Prostate gland (tissue), 2 donors: ENCODE results near the gene TMEM140. TPM values are rescaled to one million over a fixed set of nuclear protein-coding genes. Genes with fewer than 3 reads are reported as not detected.

Experiments used
- DNase-seq: peaks from one replicate; pipeline ENCODE4 v3.0.0-alpha.2; 2019; ENCODE audit warnings: low spot score
- H3K27ac ChIP-seq, 2 donors: fragments of 200-600 bp; sonication (generic); 2 replicates each; pipeline ENCODE4 v1.5.1; 2017 to 2019
- H3K27me3 ChIP-seq: fragments of 200-600 bp; sonication (generic); replicated peaks from 2 replicates; pipeline ENCODE4 v1.5.1; 2019; ENCODE audit not compliant: insufficient read depth
- H3K36me3 ChIP-seq, 2 donors: fragments of 200-600 bp; sonication (generic); 1 replicate in 1 of 2; 2 replicates in 1 of 2; pipeline versions ENCODE4 v1.5.1 to v1.8.1; 2017 to 2019
- H3K4me1 ChIP-seq: fragments of 200-600 bp; sonication (generic); replicated peaks from 2 replicates; pipeline ENCODE4 v1.5.1; 2019
- H3K4me3 ChIP-seq, 2 donors: fragments of 200-600 bp; sonication (generic); 2 replicates each; pipeline ENCODE4 v1.5.1; 2017 to 2019
- H3K9me3 ChIP-seq: fragments of 200-600 bp; sonication (generic); 2 replicates; pipeline ENCODE4 v1.5.1; 2017
- CTCF ChIP-seq, 4 experiments: fragments of 200-600 bp in 2 of 4; fragments of 450-650 bp in 2 of 4; sonication (generic) in 2 of 4; IDR thresholded peaks; 1 replicate in 3 of 4; 2 replicates in 1 of 4; pipeline ENCODE4 v1.5.1; 2016 to 2019; ENCODE audit warnings: antibody characterized with exemption in 4 of 4, mild to moderate bottlenecking in 2 of 4, moderate library complexity in 2 of 4
- POLR2A ChIP-seq: fragments of 450-650 bp; IDR thresholded peaks from one replicate; pipeline ENCODE4 v1.6.1; 2016; ENCODE audit warnings: antibody characterized with exemption, mild to moderate bottlenecking
- POLR2AphosphoS5 ChIP-seq: sonication (generic); formaldehyde crosslinking; IDR thresholded peaks from one replicate; pipeline ENCODE4 v1.6.1; 2017; ENCODE audit warnings: antibody characterized with exemption
- WGBS: methylation state at CpG from one replicate; pipeline ENCODE4 v1.1.5; 2018; 5-methylcytosine and 5-hydroxymethylcytosine counted together
- intact Hi-C: fragments of 100-400 bp; cut with DNase I; formaldehyde crosslinking; loops from one replicate; pipeline ENCODE4 v1.14.2; 2022
- total RNA-seq, 2 donors: library from RNA; depleted of rRNA; stranded (reverse); fragments of >200 nt; gene quantifications; one replicate each; pipeline ENCODE4 v1.1.0, GENCODE V29; 2016

The TMEM140 gene
- total RNA-seq: 10 to 100 TPM in 1 of 2 donors, 1 to 10 TPM in 1; 8.2 to 14.6 TPM

- Histone ChIP-seq H3K36me3 (no peaks in the 10 kb centered on the region), H3K27me3 (no peaks in the 10 kb centered on the region), H3K9me3 (no peaks in the 10 kb centered on the region), H3K27ac (peak within 1 kb of the TSS; percentile 89 to 95), H3K4me3 (peak within 1 kb of the TSS; percentile 31 to 46), H3K4me1 (peaks cover 5% of the 10 kb centered on the region)
- DNase-seq: peak; percentile 61
- intact Hi-C loops: loop anchor here (5.0 kb wide), 1 partner anchor 161 kb away; the partner anchor contains the start of gene AGBL3
- TF ChIP-seq POLR2A (peak; percentile 69), POLR2AphosphoS5 (peak; percentile 92), CTCF (IDR thresholded peaks at IDR 0.05) (peak in 2 of 4 experiments; percentile 23 to 25)
- 11% methylated on average over 13 of the region's 13 CpGs for WGBS
Measured at GRCh38 chr7:135147899-135148721, at the start of gene TMEM140. Gene TMEM140, plus strand, starts transcription at chr7:135148072. Its CDS starts 16,370 bp downstream, at chr7:135164442.

DNA sequence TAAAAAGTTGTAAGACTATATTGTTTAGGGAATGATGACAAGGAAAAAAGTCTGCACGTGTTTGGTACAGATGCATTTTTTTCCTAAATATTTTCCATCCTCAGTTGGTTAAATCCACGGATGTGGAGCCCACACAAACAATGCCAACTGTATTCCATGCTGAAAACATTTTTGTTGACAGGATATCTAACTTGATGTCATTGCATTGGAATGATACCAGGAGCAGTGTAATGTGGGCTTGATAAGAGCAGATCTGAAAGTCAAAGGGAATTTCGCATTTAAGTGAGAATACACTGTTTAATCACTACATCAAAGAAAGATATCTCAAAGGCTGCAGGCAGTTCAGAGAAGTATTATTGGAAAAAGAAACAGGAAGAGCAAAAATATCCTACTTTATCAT, 49.5 kb upstream of the TMEM140 start:
- DNase-seq: no peak

DNA sequence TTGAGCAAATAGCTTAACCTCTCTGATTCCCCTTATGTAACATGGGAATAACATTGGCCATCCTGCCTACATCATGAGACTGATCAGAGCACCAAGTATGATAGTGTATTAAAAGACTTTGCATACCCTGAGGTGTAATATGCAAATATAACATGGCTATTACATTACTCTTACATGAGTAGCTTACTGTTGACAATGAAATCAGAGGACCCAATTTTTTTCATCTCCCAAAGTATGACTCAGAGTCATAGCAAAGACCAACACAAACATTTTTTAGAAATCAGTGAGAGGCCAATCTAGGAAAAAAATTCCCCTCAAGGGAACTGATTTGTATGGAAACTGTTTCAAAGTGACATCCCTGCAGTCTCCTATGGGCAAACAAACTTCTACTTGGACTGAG, 47.0 kb upstream of the TMEM140 start:
- intact Hi-C loops: no loop called here
- H3K4me1 ChIP-seq: no peaks in the 10 kb centered on the region
- TF ChIP-seq POLR2A: no peak
- no peak for TF ChIP-seq POLR2AphosphoS5
- no peak for TF ChIP-seq CTCF (IDR thresholded peaks at IDR 0.05)

More for the DNA sequence above, 49.5 kb upstream of the TMEM140 start:
- no peak for TF ChIP-seq POLR2AphosphoS5
- no peak for TF ChIP-seq POLR2A
- no peak for TF ChIP-seq CTCF (IDR thresholded peaks at IDR 0.05)
- H3K27ac ChIP-seq: no peak overlapping the region
- no peaks in the 10 kb centered on the region for H3K9me3 ChIP-seq
- no peak overlapping the region for H3K4me3 ChIP-seq
- H3K27me3 ChIP-seq: no peaks in the 10 kb centered on the region
- no peaks in the 10 kb centered on the region for H3K36me3 ChIP-seq
- H3K4me1 ChIP-seq: no peaks in the 10 kb centered on the region
- intact Hi-C loops: no loop called here
- WGBS: 39% methylated on average over 3 of the region's 3 CpGs

GRCh38 chr7:135102372-135102771, 45.5 kb upstream of the TMEM140 start:
- Histone ChIP-seq H3K4me1 (no peaks in the 10 kb centered on the region), H3K4me3 (no peak overlapping the region), H3K27me3 (no peaks in the 10 kb centered on the region), H3K36me3 (no peaks in the 10 kb centered on the region), H3K27ac (no peak overlapping the region), H3K9me3 (no peaks in the 10 kb centered on the region)
- intact Hi-C loops: no loop called here
- no peak for DNase-seq
- no peak for TF ChIP-seq POLR2A
- no peak for TF ChIP-seq POLR2AphosphoS5
- TF ChIP-seq CTCF (IDR thresholded peaks at IDR 0.05): no peak

More for the DNA sequence above, 47.0 kb upstream of the TMEM140 start:
- no peak overlapping the region for H3K27ac ChIP-seq
- no peaks in the 10 kb centered on the region for H3K9me3 ChIP-seq
- H3K27me3 ChIP-seq: no peaks in the 10 kb centered on the region
- no peak overlapping the region for H3K4me3 ChIP-seq
- H3K36me3 ChIP-seq: no peaks in the 10 kb centered on the region
- no peak for DNase-seq

DNA sequence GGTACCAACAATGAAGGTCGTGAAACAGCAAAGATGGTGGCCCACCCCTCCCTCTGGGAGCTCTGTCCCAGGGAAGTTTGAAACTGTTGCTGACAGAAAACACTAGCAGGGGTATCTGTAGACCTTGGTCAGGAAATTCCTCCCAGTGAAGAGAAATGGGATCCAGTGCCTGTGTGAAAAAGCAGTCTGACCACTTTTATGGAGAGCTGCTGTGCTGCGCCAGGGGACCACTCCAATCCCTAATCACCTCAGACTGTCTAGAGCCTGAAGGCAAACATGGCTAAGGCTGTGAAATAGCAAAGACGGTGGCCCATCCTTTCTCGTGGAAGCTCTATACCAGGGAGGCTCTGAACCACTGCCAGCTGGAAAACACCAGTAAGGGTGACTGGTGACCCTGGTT, 38.3 kb upstream of the TMEM140 start:
- 69% methylated on average over 4 of the region's 4 CpGs for WGBS
- no peaks in the 10 kb centered on the region for H3K27me3 ChIP-seq
- H3K4me3 ChIP-seq: no peak overlapping the region
- no peaks in the 10 kb centered on the region for H3K4me1 ChIP-seq
- no peaks in the 10 kb centered on the region for H3K9me3 ChIP-seq
- TF ChIP-seq CTCF (IDR thresholded peaks at IDR 0.05) (no peak), POLR2AphosphoS5 (no peak), POLR2A (no peak)
- no peak overlapping the region for H3K27ac ChIP-seq
- H3K36me3 ChIP-seq: no peaks in the 10 kb centered on the region
- intact Hi-C loops: no loop called here
- no peak for DNase-seq
